Upper lobe of left lung (tissue), 6 donors: ENCODE results near the gene SCAMP1. TPM values are rescaled to one million over a fixed set of nuclear protein-coding genes. Genes with fewer than 3 reads are reported as not detected.

ENCODE experiments used
- ATAC-seq, 2 donors: fragments of 200-7000 bp; cut with Tn5 transposase; one replicate each; pipeline ENCODE4 v1.9.1; 2022; ENCODE audit warnings: mild to moderate bottlenecking in 2 of 2, moderate library complexity in 2 of 2; ENCODE audit not compliant: low FRiP score in 2 of 2
- DNase-seq, 2 donors: peaks; one replicate each; pipeline ENCODE4 v3.0.0-alpha.2; 2019 to 2020
- H3K27ac ChIP-seq, 4 donors: fragments of 200-600 bp; sonication (generic); one replicate each; pipeline ENCODE4 v1.5.1; 2016 to 2019
- H3K27me3 ChIP-seq, 4 donors: fragments of 200-600 bp; sonication (generic); one replicate each; pipeline ENCODE4 v1.5.1; 2017 to 2019
- H3K36me3 ChIP-seq, 4 donors: fragments of 200-600 bp; sonication (generic); one replicate each; pipeline ENCODE4 v1.5.1; 2016 to 2019
- H3K4me1 ChIP-seq, 4 donors: fragments of 200-600 bp; sonication (generic); one replicate each; pipeline ENCODE4 v1.5.1; 2018 to 2019
- H3K4me3 ChIP-seq, 4 donors: fragments of 200-600 bp; sonication (generic); one replicate each; pipeline ENCODE4 v1.5.1; 2017 to 2019; ENCODE audit warnings: mild to moderate bottlenecking in 2 of 4, moderate library complexity in 1 of 4
- H3K9me3 ChIP-seq, 4 donors: fragments of 200-600 bp; sonication (generic); one replicate each; pipeline ENCODE4 v1.5.1; 2018 to 2019
- CTCF ChIP-seq, 6 experiments: fragments of 450-650 bp in 4 of 6; fragments of 200-600 bp in 2 of 6; sonication (generic) in 2 of 6; IDR thresholded peaks; one replicate each; pipeline ENCODE4 v1.5.1; 2016 to 2019; ENCODE audit warnings: antibody characterized with exemption in 6 of 6
- EP300 ChIP-seq, 4 donors: sonication (generic); formaldehyde crosslinking; IDR thresholded peaks; one replicate each; pipeline ENCODE4 v1.5.1; 2017; ENCODE audit warnings: antibody characterized with exemption in 4 of 4, control low read depth in 2 of 4
- POLR2A ChIP-seq, 4 donors: fragments of 450-650 bp; IDR thresholded peaks; one replicate each; pipeline ENCODE4 v1.5.1; 2016 to 2017; ENCODE audit warnings: antibody characterized with exemption in 4 of 4, mild to moderate bottlenecking in 2 of 4
- POLR2AphosphoS5 ChIP-seq, 2 donors: sonication (generic); formaldehyde crosslinking; IDR thresholded peaks; one replicate each; pipeline ENCODE4 v1.5.1; 2017; ENCODE audit warnings: antibody characterized with exemption in 2 of 2
- WGBS, 2 donors: methylation state at CpG; one replicate each; pipeline ENCODE4 v1.1.5; 2017 to 2018; 5-methylcytosine and 5-hydroxymethylcytosine counted together
- total RNA-seq, 6 donors: library from RNA; depleted of rRNA in 4 of 6; stranded (reverse); fragments of >200 nt in 4 of 6; gene quantifications; one replicate each; pipeline versions ENCODE4 v1.1.0 to v1.2.1, GENCODE V29; 2016 to 2021
- donor health status: DM: no; HTN: no; CAD: no; lungs with moderate emphysema.
- donor health status: DM: no; HTN: yes; CAD: no; lungs with severe emphysema.

SCAMP1 gene
- total RNA-seq, 6 donors from 2014 or later, result 5.3 to 37.3 (median 25.1) TPM

- no peaks in the 10 kb centered on the region for H3K36me3 ChIP-seq
- no peak for ATAC-seq
- H3K9me3 ChIP-seq, result no peaks in the 10 kb centered on the region
- 50 to 66% methylated on average over 2 of the region's 2 CpGs for WGBS, 2 donors
- peak overlapping the region in 2 of 4 donors; percentile 83 to 86 for H3K27ac ChIP-seq
- DNase-seq, result no peak
- H3K27me3 ChIP-seq, result no peaks in the 10 kb centered on the region
- peak overlapping the region in 2 of 4 donors; percentile 64 to 69 for H3K4me3 ChIP-seq
- peak in 1 of 4 donors; percentile 21 for TF ChIP-seq POLR2A (IDR thresholded peaks at IDR 0.05)
- no peak for TF ChIP-seq EP300 (IDR thresholded peaks at IDR 0.05)
- H3K4me1 ChIP-seq, result peaks cover 37 to 43% (median 38%) of the 10 kb centered on the region in 4 donors
These were observed 147.1 kb downstream of the SCAMP1 start for GRCh38 chr5:78507531-78507930.

- WGBS, 2 donors, result 37 to 44% methylated on average over 3 of the region's 3 CpGs
- Histone ChIP-seq H3K4me1 (peaks cover 31 to 41% (median 38%) of the 10 kb centered on the region in 4 donors), H3K36me3 (no peaks in the 10 kb centered on the region), H3K27me3 (no peaks in the 10 kb centered on the region), H3K4me3 (peak overlapping the region in 3 of 4 donors; percentile 45 to 69 (median 64)), H3K9me3 (no peaks in the 10 kb centered on the region), H3K27ac (peak overlapping the region; percentile 57 to 86 (median 77))
- no peak for DNase-seq
- TF ChIP-seq POLR2A (IDR thresholded peaks at IDR 0.05) (peak in 1 of 4 donors; percentile 25), POLR2AphosphoS5 (IDR thresholded peaks at IDR 0.05) (no peak), CTCF (IDR thresholded peaks at IDR 0.05) (no peak)
- ATAC-seq, result no peak
These were observed 147.9 kb downstream of the SCAMP1 start for GRCh38 chr5:78508186-78508765.

GRCh38 chr5:78509145-78509865 lies 148.9 kb downstream of the SCAMP1 start:
- no peaks in the 10 kb centered on the region for H3K27me3 ChIP-seq
- H3K36me3 ChIP-seq, result no peaks in the 10 kb centered on the region
- no peak for ATAC-seq
- H3K9me3 ChIP-seq, result no peaks in the 10 kb centered on the region
- DNase-seq, result no peak
- H3K27ac ChIP-seq, result peak overlapping the region; percentile 57 to 86 (median 77)
- WGBS, 2 donors, result 35 to 38% methylated on average over 18 of the region's 18 CpGs
- TF ChIP-seq POLR2AphosphoS5 (IDR thresholded peaks at IDR 0.05) (no peak), EP300 (IDR thresholded peaks at IDR 0.05) (no peak), POLR2A (IDR thresholded peaks at IDR 0.05) (no peak), CTCF (IDR thresholded peaks at IDR 0.05) (no peak)
- peak overlapping the region; percentile 22 to 69 (median 54) for H3K4me3 ChIP-seq
- H3K4me1 ChIP-seq, result peaks cover 31 to 36% (median 34%) of the 10 kb centered on the region in 4 donors

GRCh38 chr5:78509884-78510769 lies 149.7 kb downstream of the SCAMP1 start:
- ATAC-seq (peak; percentile 83 to 90), DNase-seq (peak; percentile 81 to 95)
- WGBS, 2 donors, result 8 to 9% methylated on average over 14 to 47 of the region's 61 CpGs
- peak in 1 of 2 donors; percentile 29 for TF ChIP-seq POLR2AphosphoS5 (IDR thresholded peaks at IDR 0.05)
- TF ChIP-seq POLR2A (IDR thresholded peaks at IDR 0.05), result peak in 2 of 4 donors; percentile 28 to 82
- peak in 4 of 6 experiments; percentile 6 to 34 (median 22) for TF ChIP-seq CTCF (IDR thresholded peaks at IDR 0.05)
- TF ChIP-seq EP300 (IDR thresholded peaks at IDR 0.05), result no peak
- Histone ChIP-seq H3K36me3 (no peaks in the 10 kb centered on the region), H3K27me3 (no peaks in the 10 kb centered on the region), H3K9me3 (no peaks in the 10 kb centered on the region), H3K27ac (peak overlapping the region; percentile 57 to 86 (median 77)), H3K4me3 (peak overlapping the region; percentile 22 to 69 (median 54)), H3K4me1 (peaks cover 23 to 29% (median 26%) of the 10 kb centered on the region in 4 donors)
